HepG2 (cell line): ENCODE measurements around the gene CHKA. TPM values are rescaled to one million over a fixed set of nuclear protein-coding genes. Genes with fewer than 3 reads are reported as not detected.

Experiments used
- ATF5 ChIP-seq: sonication (generic); formaldehyde crosslinking; IDR thresholded peaks from 2 replicates; pipeline ENCODE4 v1.4.0; 2020; ENCODE audit warnings: mild to moderate bottlenecking, low read depth, missing genetic modification reagents
- ATF7 ChIP-seq, 2 experiments: fragments of 450-650 bp in 1 of 2; sonication (generic) in 1 of 2; formaldehyde crosslinking in 1 of 2; IDR thresholded peaks; 2 replicates each; pipeline versions ENCODE4 v1.4.0 to v1.6.1; 2016 to 2020; ENCODE audit warnings: antibody characterized with exemption in 1 of 2, mild to moderate bottlenecking in 1 of 2, missing genetic modification reagents in 1 of 2
- BORCS8-MEF2B ChIP-seq: sonication (generic); formaldehyde crosslinking; IDR thresholded peaks from 2 replicates; pipeline ENCODE4 v1.8.0; 2022; ENCODE audit warnings: mild to moderate bottlenecking, missing genetic modification reagents
- DMTF1 ChIP-seq: sonication (generic); formaldehyde crosslinking; IDR thresholded peaks from 2 replicates; pipeline ENCODE4 v1.4.0; 2020; ENCODE audit warnings: mild to moderate bottlenecking, missing genetic modification reagents
- EHMT2 ChIP-seq: fragments of 200-600 bp; sonication (generic); IDR thresholded peaks from 2 replicates; pipeline ENCODE4 v1.7.0; 2017; ENCODE audit warnings: antibody characterized with exemption, low read depth, low read length, borderline replicate concordance
- FOXK2 ChIP-seq: fragments of 450-650 bp; IDR thresholded peaks from 2 replicates; pipeline ENCODE4 v1.6.1; 2016
- HCFC1 ChIP-seq: fragments of 150-350 bp; IDR thresholded peaks from 2 replicates; pipeline ENCODE4 v1.6.1; 2014; ENCODE audit warnings: low read depth, low read length
- PLRG1 ChIP-seq: fragments of 450-650 bp; conservative IDR thresholded peaks from 2 replicates; pipeline ENCODE4 v1.6.1; 2016
- RXRB ChIP-seq: IDR thresholded peaks from 2 replicates; pipeline ENCODE4 v1.6.1; 2016; ENCODE audit warnings: borderline replicate concordance, missing genetic modification reagents, missing compliant biosample characterization
- SATB2 ChIP-seq: sonication (generic); formaldehyde crosslinking; IDR thresholded peaks from 2 replicates; pipeline ENCODE4 v1.5.0; 2020; ENCODE audit warnings: missing genetic modification reagents
- SMAD3 ChIP-seq: sonication (generic); formaldehyde crosslinking; IDR thresholded peaks from 2 replicates; pipeline ENCODE4 v1.4.0; 2020; ENCODE audit warnings: missing genetic modification reagents
- TEAD3 ChIP-seq: optimal IDR thresholded peaks from 2 replicates; pipeline ENCODE3; 2016; ENCODE audit warnings: borderline replicate concordance
- THAP7 ChIP-seq: sonication (generic); formaldehyde crosslinking; IDR thresholded peaks from 2 replicates; pipeline ENCODE4 v1.8.1; 2023; ENCODE audit warnings: mild to moderate bottlenecking, missing genetic modification reagents
- U2AF1 ChIP-seq: fragments of 200-400 bp; formaldehyde crosslinking; optimal IDR thresholded peaks from 2 replicates; pipeline ENCODE3; 2017; ENCODE audit warnings: mild to moderate bottlenecking, low read depth, low read length
- ZBTB21 ChIP-seq: sonication (generic); formaldehyde crosslinking; IDR thresholded peaks from 2 replicates; pipeline ENCODE4 v1.4.0; 2020; ENCODE audit warnings: missing genetic modification reagents
- ZEB1 ChIP-seq: IDR thresholded peaks from 2 replicates; pipeline ENCODE4 v1.6.1; 2012; ENCODE audit warnings: mild to moderate bottlenecking, low read depth, inconsistent platforms; ENCODE audit not compliant: insufficient replicate concordance
- ZNF414 ChIP-seq: sonication (generic); formaldehyde crosslinking; IDR thresholded peaks from 2 replicates; pipeline ENCODE4 v1.5.0; 2020; ENCODE audit warnings: missing genetic modification reagents
- ZNF691 ChIP-seq: sonication (generic); formaldehyde crosslinking; IDR thresholded peaks from 2 replicates; pipeline ENCODE4 v1.4.0; 2020; ENCODE audit warnings: missing genetic modification reagents, low read depth, mild to moderate bottlenecking, borderline replicate concordance
- ZNF749 ChIP-seq: sonication (generic); formaldehyde crosslinking; IDR thresholded peaks from 2 replicates; pipeline ENCODE4 v1.8.0; 2022; ENCODE audit warnings: mild to moderate bottlenecking, missing genetic modification reagents, moderate library complexity, borderline replicate concordance
- ZNF790 ChIP-seq: sonication (generic); formaldehyde crosslinking; IDR thresholded peaks from 2 replicates; pipeline ENCODE4 v1.8.0; 2022; ENCODE audit warnings: missing genetic modification reagents, mild to moderate bottlenecking, borderline replicate concordance
- ZSCAN22 ChIP-seq: sonication (generic); formaldehyde crosslinking; IDR thresholded peaks from 2 replicates; pipeline ENCODE4 v1.4.0; 2020; ENCODE audit warnings: mild to moderate bottlenecking, missing genetic modification reagents
- polyA plus RNA-seq, 8 experiments: library from polyadenylated mRNA; depleted of rRNA in 3 of 8; stranded (reverse) in 7 of 8; unstranded in 1 of 8; fragments of >200 nt; fragmentation: Illumina TruSeq in 4 of 8; extraction: Trizol in 4 of 8; gene quantifications; 2 replicates each; pipeline versions ENCODE4 v1.2.1 to v1.2.3, GENCODE V29; 2011 to 2016; ENCODE audit warnings: low read depth in 4 of 8, missing spikeins in 1 of 8, mixed read lengths in 1 of 8; ENCODE audit not compliant: insufficient read depth in 1 of 8
- total RNA-seq, 5 experiments: library from RNA; depleted of rRNA; stranded (reverse); fragments of >200 nt; fragmentation: Illumina TruSeq; extraction: Trizol; gene quantifications; 2 replicates each; pipeline ENCODE4 v1.2.3, GENCODE V29; 2016; ENCODE audit warnings: low read depth in 1 of 5

Gene CHKA
- total and polyA plus RNA-seq, 2 of the 13 experiments (the other 11 are each of a cell fraction or from before 2014, with no cell fraction given) = 71.6 to 92.7 TPM

- TF ChIP-seq DMTF1 (no peak), ZNF790 (CRISPR knock-in tag) (no peak), SMAD3 (CRISPR knock-in tag) (no peak), RXRB (CRISPR knock-in tag) (no peak; the same call in 1 of the 2 replicates), EHMT2 (no peak), BORCS8-MEF2B (peak; percentile 44; the same call in 1 of the 2 replicates), PLRG1 (no peak), TEAD3 (CRISPR knock-in tag) (peak; percentile 24), HCFC1 (no peak), ZNF691 (CRISPR knock-in tag) (no peak), THAP7 (no peak), ZSCAN22 (CRISPR knock-in tag) (no peak), ZEB1 (peak; percentile 36), FOXK2 (no peak), ATF7 (IDR thresholded peaks at IDR 0.05) (no peak), ATF7 (CRISPR knock-in tag; IDR thresholded peaks at IDR 0.05) (no peak), U2AF1 (no peak), ZNF414 (CRISPR knock-in tag) (peak; percentile 92; the same call in 1 of the 2 replicates), SATB2 (0 out of 2 replicates have a peak, but pooled peaks have one; percentile 69), ATF5 (CRISPR knock-in tag) (no peak), ZNF749 (no peak), ZBTB21 (CRISPR knock-in tag) (no peak)
Observed at GRCh38 chr11:68010090-68011041, 110.8 kb downstream of the CHKA start, which contains the start of gene ALDH3B1 (continued).
